HepG2 (cell line): ENCODE data around the gene HOXA10. TPM values are rescaled to one million over a fixed set of nuclear protein-coding genes. Genes with fewer than 3 reads are reported as not detected.

Source experiments
- CCDC6 ChIP-seq: sonication (generic); formaldehyde crosslinking; IDR thresholded peaks from 2 replicates; pipeline ENCODE4 v1.8.1; 2022; ENCODE audit warnings: mild to moderate bottlenecking, missing genetic modification reagents, moderate library complexity
- MYNN ChIP-seq: sonication (generic); formaldehyde crosslinking; IDR thresholded peaks from 2 replicates; pipeline ENCODE4 v1.4.0; 2020; ENCODE audit warnings: mild to moderate bottlenecking, low read depth, missing genetic modification reagents
- RNF2 ChIP-seq: fragments of 450-650 bp; conservative IDR thresholded peaks from 2 replicates; pipeline ENCODE4 v1.6.1; 2016; ENCODE audit warnings: low read depth
- TRAFD1 ChIP-seq: sonication (generic); formaldehyde crosslinking; IDR thresholded peaks from 2 replicates; pipeline ENCODE4 v1.5.1; 2020; ENCODE audit warnings: missing genetic modification reagents, mild to moderate bottlenecking, borderline replicate concordance
- ZBTB37 ChIP-seq: sonication (generic); formaldehyde crosslinking; IDR thresholded peaks from 2 replicates; pipeline ENCODE4 v1.4.0; 2020; ENCODE audit warnings: mild to moderate bottlenecking, missing genetic modification reagents
- ZNF331 ChIP-seq: sonication (generic); formaldehyde crosslinking; IDR thresholded peaks from 2 replicates; pipeline ENCODE4 v1.4.0; 2020; ENCODE audit warnings: missing genetic modification reagents
- ZNF552 ChIP-seq: sonication (generic); formaldehyde crosslinking; IDR thresholded peaks from 2 replicates; pipeline ENCODE4 v1.9.0; 2022; ENCODE audit warnings: missing genetic modification reagents, mild to moderate bottlenecking, borderline replicate concordance
- ZNF562 ChIP-seq: sonication (generic); formaldehyde crosslinking; IDR thresholded peaks from 2 replicates; pipeline ENCODE4 v1.8.0; 2022; ENCODE audit warnings: missing genetic modification reagents, borderline replicate concordance
- ZNF646 ChIP-seq: sonication (generic); formaldehyde crosslinking; IDR thresholded peaks from 2 replicates; pipeline ENCODE4 v1.9.0; 2021; ENCODE audit warnings: mild to moderate bottlenecking, missing genetic modification reagents
- polyA plus RNA-seq, 8 experiments: library from polyadenylated mRNA; depleted of rRNA in 3 of 8; stranded (reverse) in 7 of 8; unstranded in 1 of 8; fragments of >200 nt; fragmentation: Illumina TruSeq in 4 of 8; extraction: Trizol in 4 of 8; gene quantifications; 2 replicates each; pipeline versions ENCODE4 v1.2.1 to v1.2.3, GENCODE V29; 2011 to 2016; ENCODE audit warnings: low read depth in 4 of 8, missing spikeins in 1 of 8, mixed read lengths in 1 of 8; ENCODE audit not compliant: insufficient read depth in 1 of 8
- total RNA-seq, 5 experiments: library from RNA; depleted of rRNA; stranded (reverse); fragments of >200 nt; fragmentation: Illumina TruSeq; extraction: Trizol; gene quantifications; 2 replicates each; pipeline ENCODE4 v1.2.3, GENCODE V29; 2016; ENCODE audit warnings: low read depth in 1 of 5

HOXA10 gene
- total and polyA plus RNA-seq, 2 of the 13 experiments (the other 11 are each of a cell fraction or from before 2014, with no cell fraction given): not detected

- TF ChIP-seq ZBTB37 (CRISPR knock-in tag) (no peak), CCDC6 (CRISPR knock-in tag) (no peak), TRAFD1 (CRISPR knock-in tag) (no peak), ZNF646 (CRISPR knock-in tag) (no peak), MYNN (CRISPR knock-in tag) (no peak), ZNF562 (CRISPR knock-in tag) (no peak), ZNF331 (CRISPR knock-in tag) (no peak), ZNF552 (no peak), RNF2 (peak; percentile 81)
Measured at GRCh38 chr7:27202018-27202861, 28.1 kb upstream of the HOXA10 start (continued).
